HL-60 (cell line): Measurements from ENCODE around the gene INPP4B.

Experiments used
- DNase-seq, 2 experiments: peaks; one replicate each; pipeline ENCODE4 v3.0.0-alpha.2; 2010 to 2020; ENCODE audit warnings: low read depth in 1 of 2, low spot score in 1 of 2
- H3K27ac ChIP-seq: fragments of 250-450 bp; sonication (Bioruptor Pico); replicated peaks from 2 replicates; pipeline ENCODE4 v1.5.1; 2020; ENCODE audit warnings: mild to moderate bottlenecking, moderate library complexity
- H3K27me3 ChIP-seq: fragments of 250-450 bp; sonication (Bioruptor Pico); 2 replicates; pipeline ENCODE4 v1.5.1; 2021; ENCODE audit warnings: mild to moderate bottlenecking, moderate library complexity; ENCODE audit not compliant: insufficient read depth, poor library complexity, severe bottlenecking
- H3K4me3 ChIP-seq: replicated peaks from 2 replicates; pipeline ENCODE4 v1.5.1; 2011; ENCODE audit warnings: mild to moderate bottlenecking, control low read depth, low read length; ENCODE audit not compliant: insufficient read depth
- GABPA ChIP-seq: IDR thresholded peaks from 2 replicates; pipeline ENCODE4 v1.6.1; 2012; ENCODE audit warnings: low read depth
- POLR2AphosphoS5 ChIP-seq: IDR thresholded peaks from 2 replicates; pipeline ENCODE4 v1.6.1; 2012; ENCODE audit warnings: low read depth
- SPI1 ChIP-seq: IDR thresholded peaks from 2 replicates; pipeline ENCODE4 v1.6.1; 2012; ENCODE audit warnings: low read depth, mild to moderate bottlenecking, borderline replicate concordance
- TF ChIP-seq, protein P1 (sequence below): IDR thresholded peaks from one replicate; pipeline ENCODE4 v1.5.1; 2011; ENCODE audit warnings: low read length, control low read depth, inconsistent platforms; ENCODE audit not compliant: insufficient read depth
- TF ChIP-seq, protein P2 (sequence below): IDR thresholded peaks from 2 replicates; pipeline ENCODE4 v1.6.1; 2012; ENCODE audit warnings: low read depth; ENCODE audit not compliant: insufficient replicate concordance

The INPP4B gene

DNA sequence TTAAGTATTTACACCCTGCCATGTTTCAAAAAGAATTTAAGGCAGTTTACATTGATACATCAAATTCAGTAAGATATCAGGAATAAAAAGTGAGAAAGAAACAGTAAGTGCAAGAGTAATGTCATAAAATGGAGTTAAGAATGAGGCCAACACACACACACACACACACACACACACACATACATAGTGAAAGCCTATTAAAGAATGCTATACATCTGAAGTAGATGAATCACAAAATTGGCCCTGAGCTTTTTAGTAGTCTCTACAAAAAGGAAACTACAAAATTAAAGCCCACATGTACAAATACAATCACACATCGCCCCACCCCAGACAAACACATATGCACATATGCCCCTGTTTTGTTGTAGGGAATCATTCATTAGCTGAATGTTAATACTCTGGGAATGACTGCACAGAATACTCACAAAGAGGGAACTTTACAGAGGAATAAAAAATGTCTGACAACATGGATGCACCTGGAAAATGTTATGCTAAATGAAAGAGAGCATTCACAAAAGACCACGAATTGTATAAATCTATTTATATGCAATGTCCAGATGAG is 780.9 kb downstream of the INPP4B start:
- DNase-seq: no peak
- H3K27me3 ChIP-seq: no peaks in the 10 kb centered on the region
- no peak overlapping the region for H3K4me3 ChIP-seq
- no peak for TF ChIP-seq GABPA
- TF ChIP-seq, protein P1, sequence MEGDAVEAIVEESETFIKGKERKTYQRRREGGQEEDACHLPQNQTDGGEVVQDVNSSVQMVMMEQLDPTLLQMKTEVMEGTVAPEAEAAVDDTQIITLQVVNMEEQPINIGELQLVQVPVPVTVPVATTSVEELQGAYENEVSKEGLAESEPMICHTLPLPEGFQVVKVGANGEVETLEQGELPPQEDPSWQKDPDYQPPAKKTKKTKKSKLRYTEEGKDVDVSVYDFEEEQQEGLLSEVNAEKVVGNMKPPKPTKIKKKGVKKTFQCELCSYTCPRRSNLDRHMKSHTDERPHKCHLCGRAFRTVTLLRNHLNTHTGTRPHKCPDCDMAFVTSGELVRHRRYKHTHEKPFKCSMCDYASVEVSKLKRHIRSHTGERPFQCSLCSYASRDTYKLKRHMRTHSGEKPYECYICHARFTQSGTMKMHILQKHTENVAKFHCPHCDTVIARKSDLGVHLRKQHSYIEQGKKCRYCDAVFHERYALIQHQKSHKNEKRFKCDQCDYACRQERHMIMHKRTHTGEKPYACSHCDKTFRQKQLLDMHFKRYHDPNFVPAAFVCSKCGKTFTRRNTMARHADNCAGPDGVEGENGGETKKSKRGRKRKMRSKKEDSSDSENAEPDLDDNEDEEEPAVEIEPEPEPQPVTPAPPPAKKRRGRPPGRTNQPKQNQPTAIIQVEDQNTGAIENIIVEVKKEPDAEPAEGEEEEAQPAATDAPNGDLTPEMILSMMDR: no peak
- no peak overlapping the region for H3K27ac ChIP-seq

DNA sequence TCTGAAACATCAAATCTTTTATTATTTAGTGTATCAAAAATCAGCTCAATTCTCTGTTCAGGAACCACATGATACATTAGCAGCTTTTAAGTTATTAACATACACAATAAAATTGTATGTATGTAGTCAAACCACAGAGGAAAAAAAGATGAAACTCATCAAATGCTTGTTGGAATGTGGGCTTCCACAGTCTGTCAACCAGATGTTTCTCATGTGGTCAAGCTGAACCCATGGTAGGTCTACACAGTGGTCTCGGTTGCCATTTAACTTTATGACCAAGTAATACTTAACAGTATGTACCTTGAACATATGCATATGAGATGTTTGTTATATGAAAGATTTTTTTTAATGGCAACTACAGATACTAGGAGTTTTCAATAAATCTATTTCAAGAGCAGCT is 781.9 kb downstream of the INPP4B start:
- no peak for DNase-seq
- TF ChIP-seq, protein P2, sequence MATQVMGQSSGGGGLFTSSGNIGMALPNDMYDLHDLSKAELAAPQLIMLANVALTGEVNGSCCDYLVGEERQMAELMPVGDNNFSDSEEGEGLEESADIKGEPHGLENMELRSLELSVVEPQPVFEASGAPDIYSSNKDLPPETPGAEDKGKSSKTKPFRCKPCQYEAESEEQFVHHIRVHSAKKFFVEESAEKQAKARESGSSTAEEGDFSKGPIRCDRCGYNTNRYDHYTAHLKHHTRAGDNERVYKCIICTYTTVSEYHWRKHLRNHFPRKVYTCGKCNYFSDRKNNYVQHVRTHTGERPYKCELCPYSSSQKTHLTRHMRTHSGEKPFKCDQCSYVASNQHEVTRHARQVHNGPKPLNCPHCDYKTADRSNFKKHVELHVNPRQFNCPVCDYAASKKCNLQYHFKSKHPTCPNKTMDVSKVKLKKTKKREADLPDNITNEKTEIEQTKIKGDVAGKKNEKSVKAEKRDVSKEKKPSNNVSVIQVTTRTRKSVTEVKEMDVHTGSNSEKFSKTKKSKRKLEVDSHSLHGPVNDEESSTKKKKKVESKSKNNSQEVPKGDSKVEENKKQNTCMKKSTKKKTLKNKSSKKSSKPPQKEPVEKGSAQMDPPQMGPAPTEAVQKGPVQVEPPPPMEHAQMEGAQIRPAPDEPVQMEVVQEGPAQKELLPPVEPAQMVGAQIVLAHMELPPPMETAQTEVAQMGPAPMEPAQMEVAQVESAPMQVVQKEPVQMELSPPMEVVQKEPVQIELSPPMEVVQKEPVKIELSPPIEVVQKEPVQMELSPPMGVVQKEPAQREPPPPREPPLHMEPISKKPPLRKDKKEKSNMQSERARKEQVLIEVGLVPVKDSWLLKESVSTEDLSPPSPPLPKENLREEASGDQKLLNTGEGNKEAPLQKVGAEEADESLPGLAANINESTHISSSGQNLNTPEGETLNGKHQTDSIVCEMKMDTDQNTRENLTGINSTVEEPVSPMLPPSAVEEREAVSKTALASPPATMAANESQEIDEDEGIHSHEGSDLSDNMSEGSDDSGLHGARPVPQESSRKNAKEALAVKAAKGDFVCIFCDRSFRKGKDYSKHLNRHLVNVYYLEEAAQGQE: no peak
- no peak for TF ChIP-seq SPI1
- no peak for TF ChIP-seq GABPA
- no peak for TF ChIP-seq POLR2AphosphoS5
- TF ChIP-seq, protein P1: no peak
- H3K27me3 ChIP-seq: no peaks in the 10 kb centered on the region
- H3K27ac ChIP-seq: no peak overlapping the region
- no peak overlapping the region for H3K4me3 ChIP-seq

DNA sequence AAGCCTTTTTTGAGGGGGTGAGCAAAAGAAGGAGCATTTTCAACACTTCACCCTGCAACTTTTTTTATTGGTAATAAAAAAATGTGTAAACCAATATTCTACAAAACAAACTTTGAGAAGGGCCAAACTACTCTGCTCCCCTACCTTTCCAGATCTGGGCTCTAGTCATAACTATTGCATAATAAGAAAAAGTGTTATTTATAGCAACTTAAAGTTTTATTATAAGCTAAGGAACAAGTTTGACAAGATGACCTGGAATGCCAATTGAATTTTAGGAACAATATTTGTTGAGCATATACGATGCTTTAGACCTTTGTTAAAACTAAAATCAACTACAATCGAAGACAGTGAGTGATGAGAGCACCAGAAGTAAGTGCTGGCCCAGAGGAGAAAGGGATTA is 800.1 kb downstream of the INPP4B start:
- TF ChIP-seq GABPA (no peak), SPI1 (no peak), POLR2AphosphoS5 (no peak)
- TF ChIP-seq, protein P1: no peak
- TF ChIP-seq, protein P2: no peak
- no peak overlapping the region for H3K4me3 ChIP-seq
- H3K27ac ChIP-seq: no peak overlapping the region
- H3K27me3 ChIP-seq: no peaks in the 10 kb centered on the region
- DNase-seq: no peak

DNA sequence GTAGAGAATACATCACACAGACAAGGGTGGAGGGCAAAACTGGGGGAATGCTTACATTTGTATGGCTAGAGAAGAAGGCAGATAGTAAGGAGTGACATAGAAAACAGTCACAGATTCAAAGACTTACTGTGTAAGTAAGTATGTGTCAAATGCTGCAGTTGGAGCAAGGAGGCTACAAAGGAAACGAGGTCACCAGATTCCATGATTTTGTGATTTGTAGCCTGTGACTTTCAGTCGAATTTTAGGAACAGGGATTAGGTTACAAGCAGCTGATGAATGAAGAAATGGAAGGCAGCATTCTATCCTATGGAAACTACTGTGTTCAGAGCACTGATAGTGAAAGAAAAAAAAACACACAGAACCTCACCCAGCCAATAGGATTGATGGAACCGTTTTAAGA is 801.8 kb downstream of the INPP4B start:
- Histone ChIP-seq H3K27me3 (no peaks in the 10 kb centered on the region), H3K27ac (no peak overlapping the region), H3K4me3 (no peak overlapping the region)
- no peak for DNase-seq
- TF ChIP-seq, protein P2: no peak
- TF ChIP-seq, protein P1: no peak
- TF ChIP-seq GABPA: no peak
- no peak for TF ChIP-seq SPI1
